GM12878 (cell line): ENCODE measurements around the gene FOXO3. TPM values are rescaled to one million over a fixed set of nuclear protein-coding genes. Genes with fewer than 3 reads are reported as not detected.

Experiments
- ATAC-seq: fragments of 200-7000 bp; cut with Tn5 transposase; 3 replicates; pipeline ENCODE4 v1.9.1; 2020; ENCODE audit warnings: mild to moderate bottlenecking, moderate library complexity
- BruUV-seq: library from RNA; stranded (reverse); fragments of 400-500 nt; replicated peaks from 2 replicates; lab custom pipeline; 2021; lab: Mats Ljungman, UMichigan
- CTCF ChIA-PET: fragments of 300-600 bp; sonication (Branson Sonifier 250); formaldehyde crosslinking; extraction: SDS; loops from one replicate; lab custom pipeline; 2021; ENCODE audit warnings: inconsistent platforms; lab: Yijun Ruan, JAX
- POLR2A ChIA-PET: fragments of 350-600 bp; formaldehyde crosslinking; extraction: SDS; loops from one replicate; lab custom pipeline; 2021; ENCODE audit warnings: inconsistent platforms; lab: Charles Lee
- RAD21 ChIA-PET: fragments of 300-600 bp; sonication (Branson Sonifier 250); formaldehyde crosslinking; loops from one replicate; lab custom pipeline; 2023; ENCODE audit warnings: antibody characterized with exemption; ENCODE audit not compliant: unreplicated experiment; lab: Charles Lee
- SMC1A ChIA-PET: fragments of 300-600 bp; sonication (Branson Sonifier 250); formaldehyde crosslinking; loops from one replicate; lab custom pipeline; 2023; ENCODE audit not compliant: unreplicated experiment, uncharacterized antibody; lab: Charles Lee
- DNase-seq: peaks from one replicate; pipeline ENCODE4 v3.0.0-alpha.2; 2011; ENCODE audit warnings: low read depth, low spot score
- FAIRE-seq: peaks from 3 replicates; lab custom pipeline; 2011; peaks lifted over from hg19 to GRCh38; lab: Jason Lieb, UNC
- H2AFZ ChIP-seq: 2 replicates; pipeline ENCODE4 v1.6.0; 2011; ENCODE audit warnings: low read depth, low read length, control low read depth; ENCODE audit not compliant: control insufficient read depth
- H3K27ac ChIP-seq: 2 replicates; pipeline ENCODE4 v1.5.1; 2011; ENCODE audit warnings: control low read depth; ENCODE audit not compliant: control insufficient read depth, insufficient read depth
- H3K27me3 ChIP-seq, 2 experiments: replicated peaks in 1 of 2; 2 replicates each; pipeline versions ENCODE4 v1.6.0 to v1.6.1; 2011; ENCODE audit warnings: low read length in 1 of 2; ENCODE audit not compliant: control insufficient read depth in 2 of 2, insufficient read depth in 2 of 2
- H3K36me3 ChIP-seq, 2 experiments: 2 replicates each; pipeline ENCODE4 v1.5.1; 2011; ENCODE audit warnings: low read length in 1 of 2; ENCODE audit not compliant: control insufficient read depth in 2 of 2, insufficient read depth in 2 of 2
- H3K4me1 ChIP-seq: 2 replicates; pipeline ENCODE4 v1.6.1; 2011; ENCODE audit warnings: mild to moderate bottlenecking, low read length, moderate library complexity, mixed read lengths; ENCODE audit not compliant: control insufficient read depth, insufficient read depth
- H3K4me2 ChIP-seq: 2 replicates; pipeline ENCODE4 v1.6.0; 2011; ENCODE audit warnings: control low read depth; ENCODE audit not compliant: control insufficient read depth, insufficient read depth
- H3K4me3 ChIP-seq: fragments of 200-600 bp; sonication (generic); 2 replicates; pipeline ENCODE4 v1.5.1; 2016
- H3K79me2 ChIP-seq: 2 replicates; pipeline ENCODE4 v1.6.0; 2011; ENCODE audit warnings: low read length; ENCODE audit not compliant: control insufficient read depth, insufficient read depth
- H3K9ac ChIP-seq: 2 replicates; pipeline ENCODE4 v1.8.0; 2011; ENCODE audit warnings: low read length, control low read depth, mixed read lengths; ENCODE audit not compliant: control insufficient read depth, insufficient read depth
- H3K9me3 ChIP-seq: replicated peaks from 3 replicates; pipeline ENCODE4 v1.5.1; 2011; ENCODE audit warnings: mild to moderate bottlenecking, low read length; ENCODE audit not compliant: control insufficient read depth, insufficient read depth
- H4K20me1 ChIP-seq: 2 replicates; pipeline ENCODE4 v1.6.0; 2011; ENCODE audit not compliant: control insufficient read depth, insufficient read depth
- BACH1 ChIP-seq: fragments of 450-650 bp; IDR thresholded peaks from 2 replicates; pipeline ENCODE4 v1.6.1; 2017; ENCODE audit warnings: mild to moderate bottlenecking, borderline replicate concordance
- BRCA1 ChIP-seq: IDR thresholded peaks from 2 replicates; pipeline ENCODE4 v1.6.1; 2011; ENCODE audit warnings: low read depth, low read length, improper control_type of control experiment
- CHD4 ChIP-seq: fragments of 200-600 bp; sonication (generic); IDR thresholded peaks from 2 replicates; pipeline ENCODE4 v1.6.1; 2016; ENCODE audit warnings: mild to moderate bottlenecking
- CTCF ChIP-seq, 3 experiments: IDR thresholded peaks in 2 of 3; conservative IDR thresholded peaks in 1 of 3; 2 replicates each; pipeline ENCODE4 v1.5.1; 2011; ENCODE audit warnings: low read depth in 3 of 3, low read length in 3 of 3, mild to moderate bottlenecking in 3 of 3, control low read depth in 2 of 3, moderate library complexity in 2 of 3, inconsistent platforms in 1 of 3, mixed read lengths in 1 of 3; ENCODE audit not compliant: control insufficient read depth in 2 of 3, insufficient read depth in 1 of 3; ENCODE audit errors: extremely low read depth in 1 of 3
- ESRRA ChIP-seq: IDR thresholded peaks from 2 replicates; pipeline ENCODE4 v1.6.1; 2012; ENCODE audit warnings: mild to moderate bottlenecking, low read length, improper control_type of control experiment
- FOXK2 ChIP-seq: fragments of 450-650 bp; IDR thresholded peaks from 2 replicates; pipeline ENCODE4 v1.6.1; 2017; ENCODE audit warnings: mild to moderate bottlenecking, moderate library complexity
- HSF1 ChIP-seq: fragments of 150-350 bp; IDR thresholded peaks from 2 replicates; pipeline ENCODE4 v1.6.1; 2014; ENCODE audit warnings: mild to moderate bottlenecking, low read depth, low read length
- NBN ChIP-seq: fragments of 450-650 bp; IDR thresholded peaks from 2 replicates; pipeline ENCODE4 v1.6.1; 2016
- NR2F1 ChIP-seq: fragments of 450-650 bp; conservative IDR thresholded peaks from 2 replicates; pipeline ENCODE4 v1.6.1; 2017; ENCODE audit warnings: mild to moderate bottlenecking
- RUNX3 ChIP-seq: IDR thresholded peaks from 2 replicates; pipeline ENCODE4 v1.6.1; 2012; ENCODE audit warnings: low read length, inconsistent platforms
- SKIL ChIP-seq: fragments of 450-650 bp; IDR thresholded peaks from 2 replicates; pipeline ENCODE4 v1.6.1; 2017; ENCODE audit warnings: mild to moderate bottlenecking, low read depth, inconsistent platforms; ENCODE audit not compliant: poor library complexity, severe bottlenecking
- SP1 ChIP-seq: IDR thresholded peaks from one replicate; pipeline ENCODE4 v1.6.1; 2011; ENCODE audit warnings: low read depth, low read length
- SUPT20H ChIP-seq: IDR thresholded peaks from 2 replicates; pipeline ENCODE4 v1.6.1; 2011; ENCODE audit warnings: low read depth, mild to moderate bottlenecking, low read length, moderate library complexity, borderline replicate concordance; ENCODE audit not compliant: control insufficient read depth
- TARDBP ChIP-seq: IDR thresholded peaks from 2 replicates; pipeline ENCODE4 v1.6.1; 2016; ENCODE audit warnings: borderline replicate concordance
- TBL1XR1 ChIP-seq: IDR thresholded peaks from 2 replicates; pipeline ENCODE4 v1.6.1; 2012; ENCODE audit warnings: low read depth, low read length, improper control_type of control experiment
- YY1 ChIP-seq: IDR thresholded peaks from 2 replicates; pipeline ENCODE4 v1.6.1; 2011; ENCODE audit warnings: low read depth, mild to moderate bottlenecking, low read length
- ZBTB11 ChIP-seq: fragments of 450-650 bp; formaldehyde crosslinking; IDR thresholded peaks from 2 replicates; pipeline ENCODE4 v1.5.0; 2022; ENCODE audit warnings: mild to moderate bottlenecking, missing genetic modification characterization
- ZNF274 ChIP-seq: IDR thresholded peaks from one replicate; pipeline ENCODE4 v1.8.0; 2011; ENCODE audit not compliant: insufficient read length, insufficient read depth
- in situ Hi-C: fragments of 300-500 bp; cut with MboI; formaldehyde crosslinking; loops from 9 replicates; pipeline ENCODE4 v1.14.3; 2018; ENCODE audit warnings: mixed read lengths
- intact Hi-C: fragments of 100-400 bp; cut with micrococcal nuclease; formaldehyde crosslinking; loops from one replicate; pipeline ENCODE4 v1.14.2; 2022; ENCODE audit not compliant: unreplicated experiment
- polyA plus RNA-seq, 11 experiments: library from polyadenylated mRNA; depleted of rRNA in 4 of 11; unstranded in 6 of 11; stranded (reverse) in 5 of 11; fragments of >200 nt; fragmentation: Nextera tagmentation in 4 of 11; fragmentation: Illumina TruSeq in 1 of 11; extraction: Ambion mirVana in 4 of 11; extraction: Trizol in 1 of 11; gene quantifications; 1 replicate in 1 of 11; 2 replicates in 10 of 11; pipeline versions ENCODE4 v1.2.1 to v1.2.3, GENCODE V29; 2011 to 2016; ENCODE audit warnings: inconsistent platforms in 2 of 11, missing spikeins in 2 of 11, low read depth in 1 of 11
- total RNA-seq, 4 experiments: library from RNA; depleted of rRNA in 3 of 4; stranded (reverse); fragments of >200 nt in 3 of 4; fragmentation: Illumina TruSeq in 1 of 4; extraction: Trizol in 1 of 4; gene quantifications; 2 replicates each; pipeline versions ENCODE4 v1.2.1 to v1.2.3, GENCODE V29; 2013 to 2021

Gene FOXO3
- total and polyA plus RNA-seq, 10 of the 15 experiments (the other 5 are each of a cell fraction or from before 2014, with no cell fraction given), result 0.82 to 4.5 (median 1.7) TPM

GRCh38 chr6:108625581-108625980 is 64.9 kb downstream of the FOXO3 start:
- H3K79me2 ChIP-seq, result peaks cover 17% of the 10 kb centered on the region
- no peaks in the 10 kb centered on the region for H3K27me3 ChIP-seq
- ChIA-PET CTCF (no interaction called here), POLR2A (no interaction called here), SMC1A (interaction anchor here (0.9 to 1.3 kb wide), 3 partner anchors 14 to 28 kb away, joined by 3 read pairs; no protein-coding TSS in a partner anchor), RAD21 (no interaction called here)
- in situ Hi-C loops, result no loop called here
- H2AFZ ChIP-seq, result no peak overlapping the region
- ATAC-seq (no peak), FAIRE-seq (no peak), DNase-seq (no peak)
- H3K36me3 ChIP-seq, result peaks cover 0 to 3% of the 10 kb centered on the region in 2 experiments; a peak in 2 of 4 replicates
- H3K9me3 ChIP-seq, result no peaks in the 10 kb centered on the region
- no peak overlapping the region for H3K9ac ChIP-seq
- H4K20me1 ChIP-seq, result peaks cover 3% of the 10 kb centered on the region; the same call in 1 of the 2 replicates
- H3K4me2 ChIP-seq, result no peak overlapping the region
- peaks cover 4% of the 10 kb centered on the region; the same call in 1 of the 2 replicates for H3K4me1 ChIP-seq
- no peak overlapping the region for H3K4me3 ChIP-seq
- intact Hi-C loops, result no loop called here
- no peak overlapping the region for H3K27ac ChIP-seq
- BruUV-seq, result no TSS peak
- TF ChIP-seq TBL1XR1 (no peak), CHD4 (no peak), ZNF274 (no peak), SP1 (no peak), NBN (no peak), BACH1 (no peak), RUNX3 (no peak), FOXK2 (no peak), HSF1 (no peak), ESRRA (no peak), TARDBP (no peak), YY1 (no peak), NR2F1 (no peak), ZBTB11 (CRISPR knock-in tag) (no peak), SUPT20H (no peak), CTCF (IDR thresholded peaks at IDR 0.05 in 2 of 3, conservative IDR thresholded peaks at IDR 0.05 in 1 of 3; ENCODE audit: control insufficient read depth in 2 of 3, extremely low read depth in 1 of 3, insufficient read depth in 1 of 3, low read depth in 3 of 3, low read length in 3 of 3) (no peak), BRCA1 (no peak), SKIL (no peak)
